A673 (cell line): ENCODE data around the gene TMX2. TPM values are rescaled to one million over a fixed set of nuclear protein-coding genes. Genes with fewer than 3 reads are reported as not detected.

Experiments used
- BruUV-seq: library from RNA; stranded (reverse); fragments of 400-500 nt; replicated peaks from 2 replicates; lab custom pipeline; 2021; lab: Mats Ljungman, UMichigan
- CTCF ChIA-PET: fragments of 300-600 bp; sonication (Branson Sonifier 250); formaldehyde crosslinking; loops from one replicate; lab custom pipeline; 2022; ENCODE audit warnings: antibody characterized with exemption; lab: Charles Lee
- POLR2A ChIA-PET: fragments of 300-600 bp; sonication (Branson Sonifier 250); formaldehyde crosslinking; loops from one replicate; lab custom pipeline; 2022; ENCODE audit warnings: antibody characterized with exemption; ENCODE audit not compliant: low non-redundant PET; lab: Charles Lee
- DNase-seq: peaks from one replicate; pipeline ENCODE4 v3.0.0-alpha.2; 2015; ENCODE audit warnings: low spot score
- H3K27ac ChIP-seq: fragments of 200-600 bp; sonication (generic); 2 replicates; pipeline ENCODE4 v1.5.1; 2016; ENCODE audit warnings: mixed run types, low read depth, mild to moderate bottlenecking, mixed read lengths, antibody characterized with exemption, low read length; ENCODE audit not compliant: poor library complexity, severe bottlenecking
- H3K27me3 ChIP-seq: fragments of 200-600 bp; sonication (generic); replicated peaks from 2 replicates; pipeline ENCODE4 v1.6.1; 2017; ENCODE audit warnings: mixed run types, low read depth, mild to moderate bottlenecking, mixed read lengths, antibody characterized with exemption, low read length; ENCODE audit not compliant: insufficient read depth, poor library complexity
- H3K36me3 ChIP-seq: fragments of 200-600 bp; sonication (generic); 2 replicates; pipeline ENCODE4 v1.6.1; 2016; ENCODE audit warnings: mixed run types, mild to moderate bottlenecking, mixed read lengths, antibody characterized with exemption, low read length; ENCODE audit not compliant: insufficient read depth, poor library complexity, severe bottlenecking
- H3K4me1 ChIP-seq: fragments of 200-600 bp; sonication (generic); 2 replicates; pipeline ENCODE4 v1.6.1; 2017; ENCODE audit warnings: mixed run types, mild to moderate bottlenecking, mixed read lengths, antibody characterized with exemption, low read length; ENCODE audit not compliant: insufficient read depth, poor library complexity, severe bottlenecking
- H3K4me3 ChIP-seq: fragments of 200-600 bp; sonication (generic); 2 replicates; pipeline ENCODE4 v1.5.1; 2016; ENCODE audit warnings: low read depth, mixed run types, mild to moderate bottlenecking, mixed read lengths, low read length; ENCODE audit not compliant: poor library complexity, severe bottlenecking
- H3K9me3 ChIP-seq: fragments of 200-600 bp; sonication (generic); 2 replicates; pipeline ENCODE4 v1.6.1; 2016; ENCODE audit warnings: mixed run types, low read depth, mild to moderate bottlenecking, mixed read lengths, antibody characterized with exemption, low read length; ENCODE audit not compliant: poor library complexity, severe bottlenecking
- CTCF ChIP-seq: fragments of 300-800, 200-600 bp; sonication (generic); conservative IDR thresholded peaks from 2 replicates; pipeline ENCODE4 v1.5.1; 2017; ENCODE audit warnings: low read depth, mild to moderate bottlenecking, antibody characterized with exemption, low read length, moderate library complexity, mixed read lengths
- EZH2 ChIP-seq: fragments of 200-600 bp; sonication (generic); IDR thresholded peaks from 2 replicates; pipeline ENCODE4 v1.6.1; 2017; ENCODE audit warnings: borderline replicate concordance, low read depth, mild to moderate bottlenecking, mixed read lengths, antibody characterized with exemption, low read length; ENCODE audit not compliant: poor library complexity, severe bottlenecking
- intact Hi-C: fragments of 100-400 bp; cut with micrococcal nuclease; formaldehyde crosslinking; loops from one replicate; pipeline ENCODE4 v1.10.0; 2022; ENCODE audit not compliant: unreplicated experiment
- total RNA-seq: library from RNA; stranded (reverse); gene quantifications from 2 replicates; pipeline ENCODE4 v1.2.3, GENCODE V29; 2021

TMX2 gene
- total RNA-seq, 1 experiment from 2014 or later, result 186 TPM

GRCh38 chr11:57752954-57753353 is 40.6 kb downstream of the TMX2 start:
- H3K9me3 ChIP-seq, result no peaks in the 10 kb centered on the region
- BruUV-seq, result no TSS peak
- no peak for TF ChIP-seq EZH2
- TF ChIP-seq CTCF, result no peak
- intact Hi-C loops, result loop anchor here (10.0 kb wide), 2 partner anchors 252 to 532 kb away; no protein-coding TSS in a partner anchor
- H3K27ac ChIP-seq, result no peak overlapping the region
- no peak overlapping the region for H3K4me3 ChIP-seq
- no peaks in the 10 kb centered on the region for H3K36me3 ChIP-seq
- peak; percentile 29 for DNase-seq
- ChIA-PET CTCF (interaction anchor here (1.0 to 3.5 kb wide), 2 partner anchors 16 to 48 kb away, joined by 4 to 89 read pairs; no protein-coding TSS in a partner anchor), POLR2A (no interaction called here)
- no peaks in the 10 kb centered on the region for H3K27me3 ChIP-seq
- H3K4me1 ChIP-seq, result no peaks in the 10 kb centered on the region

GRCh38 chr11:57758174-57758573 is 45.8 kb downstream of the TMX2 start:
- no peak for TF ChIP-seq CTCF
- no peak for TF ChIP-seq EZH2
- Histone ChIP-seq H3K9me3 (no peaks in the 10 kb centered on the region), H3K4me3 (no peak overlapping the region), H3K27ac (no peak overlapping the region), H3K4me1 (no peaks in the 10 kb centered on the region), H3K27me3 (no peaks in the 10 kb centered on the region), H3K36me3 (no peaks in the 10 kb centered on the region)
- BruUV-seq, result no TSS peak
- POLR2A ChIA-PET, result no interaction called here
- intact Hi-C loops, result loop anchor here (5.0 to 10.0 kb wide), 3 partner anchors 247 to 754 kb away; no protein-coding TSS in a partner anchor
- CTCF ChIA-PET, result interaction anchor here (2.8 kb wide), 1 partner anchor 43 kb away, joined by 9 read pairs; no protein-coding TSS in a partner anchor
- DNase-seq, result no peak

GRCh38 chr11:57761301-57762234 is 49.2 kb downstream of the TMX2 start, which contains the start of gene CTNND1:
CTNND1 (plus strand) TSS chr11:57761802; CDS start chr11:57791479, 29,677 bp downstream.
- ChIA-PET CTCF (interaction anchor here (1.3 to 3.2 kb wide), 3 partner anchors 10 to 40 kb away, joined by 4 to 30 read pairs (median 6); partner anchors contain the start of gene BTBD18), POLR2A (interaction anchor here (0.5 to 1.3 kb wide), 5 partner anchors 10 to 419 kb away, joined by 3 to 5 read pairs (median 4); partner anchors contain the start of gene BTBD18)
- peak within 1 kb of the TSS; percentile 84 for H3K4me3 ChIP-seq
- H3K9me3 ChIP-seq, result no peaks in the 10 kb centered on the region
- peaks cover 20% of the 10 kb centered on the region for H3K4me1 ChIP-seq
- no peaks in the 10 kb centered on the region for H3K36me3 ChIP-seq
- intact Hi-C loops, result loop anchor here (2.0 kb wide), 2 partner anchors 17 to 39 kb away; no protein-coding TSS in a partner anchor
- DNase-seq, result peak; percentile 99
- no peak for TF ChIP-seq CTCF
- no peak for TF ChIP-seq EZH2
- H3K27ac ChIP-seq, result peak within 1 kb of the TSS; percentile 98
- TSS peak; percentile 99 for BruUV-seq
- H3K27me3 ChIP-seq, result no peaks in the 10 kb centered on the region
